ENCODE data around the gene APEH. TPM values are rescaled to one million over a fixed set of nuclear protein-coding genes. Genes with fewer than 3 reads are reported as not detected.
A peak's percentile ranks its signal among the peaks of the same experiment; 100 is the strongest.

APEH gene
- total RNA-seq, 2 donors from 2014 or later = 58.7 to 67.7 TPM

- H3K4me1 ChIP-seq = peaks cover 18% of the 10 kb centered on the region
- peak overlapping the region in 1 of 4 donors; percentile 17 for H3K27ac ChIP-seq
- TF ChIP-seq CTCF (IDR thresholded peaks at IDR 0.05) (no peak), POLR2A (IDR thresholded peaks at IDR 0.05) (no peak)
- no peaks in the 10 kb centered on the region for H3K27me3 ChIP-seq
- no peak for ATAC-seq
- no peak overlapping the region for H3K4me3 ChIP-seq
- peak in 1 of 4 donors; percentile 25 for DNase-seq
- 60% methylated on average over 3 of the region's 3 CpGs for WGBS, 2 donors
- no peaks in the 10 kb centered on the region for H3K36me3 ChIP-seq (replicated peaks in 1 of 2; ENCODE audit: insufficient read depth in 1 of 2, low read depth in 2 of 2)
- H3K9me3 ChIP-seq = no peaks in the 10 kb centered on the region
- intact Hi-C loops (cut with DNase I) = no loop called here
Observed at GRCh38 chr3:49648354-49649019, 25.7 kb upstream of the APEH start.

- TF ChIP-seq POLR2A (IDR thresholded peaks at IDR 0.05) (no peak), CTCF (IDR thresholded peaks at IDR 0.05) (no peak)
- Histone ChIP-seq H3K27me3 (no peaks in the 10 kb centered on the region), H3K4me1 (peaks cover 18% of the 10 kb centered on the region), H3K9me3 (no peaks in the 10 kb centered on the region), H3K36me3 (replicated peaks in 1 of 2; ENCODE audit: insufficient read depth in 1 of 2, low read depth in 2 of 2) (no peaks in the 10 kb centered on the region), H3K27ac (no peak overlapping the region), H3K4me3 (no peak overlapping the region)
- DNase-seq = no peak
- WGBS, 2 donors = 94% methylated on average over 1 of the region's 1 CpG; no CpG with 5 or more reads in 1 of the 2 donors
- intact Hi-C loops (cut with DNase I) = no loop called here
- ATAC-seq = no peak
Observed at GRCh38 chr3:49649576-49649975, 24.6 kb upstream of the APEH start.

GRCh38 chr3:49650177-49650576 lies 24.0 kb upstream of the APEH start:
- 75 to 92% methylated on average over 1 of the region's 1 CpG for WGBS, 2 donors
- intact Hi-C loops (cut with DNase I) = no loop called here
- Histone ChIP-seq H3K9me3 (no peaks in the 10 kb centered on the region), H3K36me3 (replicated peaks in 1 of 2; ENCODE audit: insufficient read depth in 1 of 2, low read depth in 2 of 2) (no peaks in the 10 kb centered on the region), H3K4me3 (no peak overlapping the region), H3K27me3 (no peaks in the 10 kb centered on the region), H3K27ac (no peak overlapping the region), H3K4me1 (peaks cover 18% of the 10 kb centered on the region)
- DNase-seq (no peak), ATAC-seq (no peak)
- TF ChIP-seq POLR2A (IDR thresholded peaks at IDR 0.05) = no peak
- TF ChIP-seq CTCF (IDR thresholded peaks at IDR 0.05) = no peak

GRCh38 chr3:49650637-49651036 lies 23.5 kb upstream of the APEH start:
- TF ChIP-seq CTCF (IDR thresholded peaks at IDR 0.05) = no peak
- no peak for TF ChIP-seq POLR2A (IDR thresholded peaks at IDR 0.05)

More at GRCh38 chr3:49650637-49651036, 23.5 kb upstream of the APEH start:
- Histone ChIP-seq H3K9me3 (no peaks in the 10 kb centered on the region), H3K4me3 (no peak overlapping the region), H3K27ac (no peak overlapping the region), H3K27me3 (no peaks in the 10 kb centered on the region), H3K36me3 (replicated peaks in 1 of 2; ENCODE audit: insufficient read depth in 1 of 2, low read depth in 2 of 2) (no peaks in the 10 kb centered on the region), H3K4me1 (peaks cover 18% of the 10 kb centered on the region)
- intact Hi-C loops (cut with DNase I) = no loop called here
- DNase-seq (no peak), ATAC-seq (no peak)
- 68 to 80% methylated on average over 7 to 8 of the region's 8 CpGs for WGBS, 2 donors

All from body of pancreas (tissue), 4 donors.